ENCODE results near the gene COPA. TPM values are rescaled to one million over a fixed set of nuclear protein-coding genes. Genes with fewer than 3 reads are reported as not detected.
A peak's percentile ranks its signal among the peaks of the same experiment; 100 is the strongest.

Gene COPA
- total and polyA plus RNA-seq, 10 of the 15 experiments (the other 5 are each of a cell fraction or from before 2014, with no cell fraction given): 53.7 to 180 (median 123) TPM

- no peaks in the 10 kb centered on the region for H3K9me3 ChIP-seq (replicated peaks; ENCODE audit: control insufficient read depth, insufficient read depth, low read length)
- CTCF ChIA-PET: interaction anchor here (0.5 to 2.9 kb wide), 17 partner anchors 9 to 423 kb away, joined by 3 to 23 read pairs (median 4); no protein-coding TSS in a partner anchor
- SMC1A ChIA-PET (ENCODE audit: uncharacterized antibody, unreplicated experiment): interaction anchor here (0.6 to 2.0 kb wide), 9 partner anchors 9 to 334 kb away, joined by 3 to 6 read pairs (median 4); no protein-coding TSS in a partner anchor
- no peak for ATAC-seq
- peak overlapping the region; percentile 42; the same call in 1 of the 2 replicates for H3K9ac ChIP-seq (ENCODE audit: control insufficient read depth, insufficient read depth, low read length)
- peak overlapping the region; percentile 90 for H3K4me2 ChIP-seq (ENCODE audit: control insufficient read depth, insufficient read depth)
- no peaks in the 10 kb centered on the region for H3K27me3 ChIP-seq (replicated peaks in 1 of 2; ENCODE audit: control insufficient read depth in 2 of 2, insufficient read depth in 2 of 2, low read length in 1 of 2)
- no TSS peak for BruUV-seq (replicated peaks)
- H3K36me3 ChIP-seq (ENCODE audit: control insufficient read depth in 2 of 2, insufficient read depth in 2 of 2, low read length in 1 of 2): peaks cover 13 to 24% of the 10 kb centered on the region in 2 experiments
- H3K4me3 ChIP-seq: 0 out of 2 replicates have a peak overlapping the region, but pooled peaks have one; percentile 31
- 62% methylated on average over 10 of the region's 10 CpGs for WGBS (ENCODE audit: insufficient coverage, insufficient replicate concordance, low lambda C conversion rate, missing lambda C conversion rate)
- H3K4me1 ChIP-seq (ENCODE audit: control insufficient read depth, insufficient read depth, low read length): peaks cover 20% of the 10 kb centered on the region
- POLR2A ChIA-PET: interaction anchor here (0.6 to 4.8 kb wide), 8 partner anchors 9 to 332 kb away, joined by 3 to 25 read pairs (median 4); no protein-coding TSS in a partner anchor
- H3K79me2 ChIP-seq (ENCODE audit: control insufficient read depth, insufficient read depth, low read length): peaks cover 58% of the 10 kb centered on the region
- RAD21 ChIA-PET (ENCODE audit: unreplicated experiment): interaction anchor here (1.2 to 1.8 kb wide), 2 partner anchors 30 to 153 kb away, joined by 3 to 11 read pairs; no protein-coding TSS in a partner anchor
- peak overlapping the region; percentile 78 for H3K27ac ChIP-seq (ENCODE audit: control insufficient read depth, insufficient read depth)
- no peak for DNase-seq (ENCODE audit: low read depth, low spot score)
- peak; percentile 63; the same call in 1 of the 2 replicates for TF ChIP-seq MLLT1 (IDR thresholded peaks at IDR 0.05)
- no peak for TF ChIP-seq RUNX3 (IDR thresholded peaks at IDR 0.05; ENCODE audit: low read length)
- TF ChIP-seq ZBTB40 (IDR thresholded peaks at IDR 0.05; ENCODE audit: borderline replicate concordance): peak; percentile 89
- no peak for TF ChIP-seq GABPA (IDR thresholded peaks at IDR 0.05; ENCODE audit: low read depth)
- TF ChIP-seq CBX5 (IDR thresholded peaks at IDR 0.05; ENCODE audit: low read depth): no peak
- TF ChIP-seq BCLAF1 (IDR thresholded peaks at IDR 0.05): no peak
- peak; percentile 70 for TF ChIP-seq ZNF384 (IDR thresholded peaks at IDR 0.05; ENCODE audit: borderline replicate concordance, low read depth, low read length)
- TF ChIP-seq HDGF (IDR thresholded peaks at IDR 0.05): 0 out of 2 replicates have a peak, but pooled peaks have one; percentile 49
- intact Hi-C loops (cut with micrococcal nuclease; ENCODE audit: unreplicated experiment) (no loop called here), in situ Hi-C loops (cut with MboI) (loop anchor here (25.0 kb wide), 1 partner anchor 1309 kb away; no protein-coding TSS in a partner anchor)
- no peak overlapping the region; the same call in 1 of the 2 replicates for H2AFZ ChIP-seq (ENCODE audit: control insufficient read depth, low read depth, low read length)
- no peaks in the 10 kb centered on the region for H4K20me1 ChIP-seq (ENCODE audit: control insufficient read depth, insufficient read depth)
- no peak for FAIRE-seq
Observed at GRCh38 chr1:160346463-160346862, 3.4 kb upstream of the COPA start.

Measured in GM12878 (cell line).